Uterus (tissue), 4 donors: ENCODE results near the gene G2E3. TPM values are rescaled to one million over a fixed set of nuclear protein-coding genes. Genes with fewer than 3 reads are reported as not detected.
"Not testable (repeated sequence)": the region's sequence is repeated elsewhere in the genome, so short reads cannot be mapped to it uniquely, and the experiment has no call there.

ENCODE experiments used
- DNase-seq, 2 donors: peaks; one replicate each; pipeline ENCODE4 v3.0.0-alpha.2; 2019 to 2020
- H3K27ac ChIP-seq, 2 donors: fragments of 200-600 bp; sonication (generic); 1 replicate in 1 of 2; 2 replicates in 1 of 2; pipeline ENCODE4 v1.5.1; 2016 to 2018
- H3K27me3 ChIP-seq, 2 donors: fragments of 200-600 bp; sonication (generic); one replicate each; pipeline ENCODE4 v1.5.1; 2018 to 2019; ENCODE audit warnings: control low read depth in 1 of 2
- H3K36me3 ChIP-seq, 2 donors: fragments of 200-600 bp; sonication (generic); one replicate each; pipeline ENCODE4 v1.5.1; 2019; ENCODE audit warnings: control low read depth in 1 of 2
- H3K4me1 ChIP-seq, 2 donors: fragments of 200-600 bp; sonication (generic); one replicate each; pipeline ENCODE4 v1.5.1; 2018 to 2019; ENCODE audit warnings: control low read depth in 1 of 2
- H3K4me3 ChIP-seq, 2 donors: fragments of 200-600 bp; sonication (generic); 1 replicate in 1 of 2; 2 replicates in 1 of 2; pipeline ENCODE4 v1.5.1; 2018 to 2019; ENCODE audit warnings: mild to moderate bottlenecking in 1 of 2
- H3K9me3 ChIP-seq, 2 donors: fragments of 200-600 bp; sonication (generic); one replicate each; pipeline ENCODE4 v1.5.1; 2019; ENCODE audit warnings: control low read depth in 1 of 2
- POLR2A ChIP-seq, 2 donors: fragments of 450-650 bp; IDR thresholded peaks; one replicate each; pipeline ENCODE4 v1.6.1; 2016; ENCODE audit warnings: antibody characterized with exemption in 2 of 2, mild to moderate bottlenecking in 1 of 2, moderate library complexity in 1 of 2
- intact Hi-C: fragments of 100-400 bp; cut with DNase I; formaldehyde crosslinking; loops from one replicate; pipeline ENCODE4 v1.15.1; 2023; ENCODE audit warnings: low total_unique reads
- total RNA-seq, 4 donors: library from RNA; depleted of rRNA in 3 of 4; stranded (reverse); fragments of >200 nt in 3 of 4; gene quantifications; one replicate each; pipeline versions ENCODE4 v1.1.0 to v1.2.4, GENCODE V29; 2014 to 2023
- TF ChIP-seq, protein P1 (sequence below), 4 experiments: fragments of 200-600 bp in 2 of 4; fragments of 450-650 bp in 2 of 4; sonication (generic) in 2 of 4; IDR thresholded peaks; one replicate each; pipeline ENCODE4 v1.5.1; 2016 to 2019; ENCODE audit warnings: antibody characterized with exemption in 4 of 4, mild to moderate bottlenecking in 2 of 4, moderate library complexity in 1 of 4
- donor health status: DM: yes; HTN: yes; CAD: no.

Gene G2E3
- total RNA-seq, 4 donors from 2014 or later = 3.1 to 48.9 (median 17.5) TPM

DNA sequence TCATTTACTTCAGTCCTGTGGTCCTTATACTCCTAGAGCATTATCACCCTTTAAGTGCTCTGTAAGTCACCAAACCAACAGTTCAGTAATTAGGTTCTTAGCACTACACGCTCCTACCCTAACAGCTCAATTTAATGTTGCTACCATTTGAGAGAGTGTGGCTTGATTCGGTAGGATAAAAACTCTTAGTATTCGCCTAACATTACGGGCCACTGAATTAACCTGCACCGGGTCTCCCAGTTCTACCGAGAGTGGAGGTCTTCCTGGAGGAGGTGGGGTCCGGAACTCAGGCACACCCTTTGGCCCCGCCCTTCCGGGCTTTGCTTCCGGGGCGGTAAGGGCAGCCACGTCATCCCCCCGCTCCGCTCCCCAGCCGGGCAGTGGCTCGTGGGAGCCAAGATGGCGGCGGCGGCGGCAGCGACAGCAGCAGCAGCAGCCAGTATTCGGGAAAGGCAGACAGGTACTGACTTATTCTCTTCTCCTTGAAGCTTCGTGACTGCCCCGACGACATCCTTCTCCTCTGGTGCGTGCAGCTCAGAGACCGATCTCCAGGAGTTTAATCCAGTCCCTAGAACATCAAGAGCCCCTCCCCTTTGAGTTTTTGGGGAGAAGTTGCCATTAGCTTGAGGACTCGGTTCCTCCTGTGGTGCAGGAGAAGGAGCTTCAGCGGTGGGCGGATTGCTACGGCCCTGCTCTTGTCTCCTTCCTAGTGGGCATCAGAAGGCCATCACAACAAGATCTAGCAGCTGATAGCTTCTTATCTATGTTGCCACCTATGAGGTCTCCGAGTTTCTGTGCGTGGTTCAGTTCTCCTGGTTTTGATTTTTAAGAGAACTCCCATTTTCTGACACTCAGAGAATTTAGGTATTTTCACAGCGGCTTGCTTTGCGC is 63.2 kb downstream of the G2E3 start, which contains the start of gene SCFD1:
TSS of gene SCFD1 (plus strand) at position 380 of the 891 bp plus-strand sequence. CDS start at position 400, 20 bp downstream.
- Histone ChIP-seq H3K9me3 (no peaks in the 10 kb centered on the region), H3K4me3 (peak within 1 kb of the TSS; percentile 61 to 81), H3K27ac (peak within 1 kb of the TSS; percentile 83 to 84), H3K4me1 (no peaks in the 10 kb centered on the region), H3K36me3 (no peaks in the 10 kb centered on the region), H3K27me3 (no peaks in the 10 kb centered on the region)
- TF ChIP-seq, protein P1, sequence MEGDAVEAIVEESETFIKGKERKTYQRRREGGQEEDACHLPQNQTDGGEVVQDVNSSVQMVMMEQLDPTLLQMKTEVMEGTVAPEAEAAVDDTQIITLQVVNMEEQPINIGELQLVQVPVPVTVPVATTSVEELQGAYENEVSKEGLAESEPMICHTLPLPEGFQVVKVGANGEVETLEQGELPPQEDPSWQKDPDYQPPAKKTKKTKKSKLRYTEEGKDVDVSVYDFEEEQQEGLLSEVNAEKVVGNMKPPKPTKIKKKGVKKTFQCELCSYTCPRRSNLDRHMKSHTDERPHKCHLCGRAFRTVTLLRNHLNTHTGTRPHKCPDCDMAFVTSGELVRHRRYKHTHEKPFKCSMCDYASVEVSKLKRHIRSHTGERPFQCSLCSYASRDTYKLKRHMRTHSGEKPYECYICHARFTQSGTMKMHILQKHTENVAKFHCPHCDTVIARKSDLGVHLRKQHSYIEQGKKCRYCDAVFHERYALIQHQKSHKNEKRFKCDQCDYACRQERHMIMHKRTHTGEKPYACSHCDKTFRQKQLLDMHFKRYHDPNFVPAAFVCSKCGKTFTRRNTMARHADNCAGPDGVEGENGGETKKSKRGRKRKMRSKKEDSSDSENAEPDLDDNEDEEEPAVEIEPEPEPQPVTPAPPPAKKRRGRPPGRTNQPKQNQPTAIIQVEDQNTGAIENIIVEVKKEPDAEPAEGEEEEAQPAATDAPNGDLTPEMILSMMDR (IDR thresholded peaks at IDR 0.05) = no peak
- TF ChIP-seq POLR2A (IDR thresholded peaks at IDR 0.05) = peak; percentile 83 to 97
- DNase-seq = peak; percentile 90 to 93
- intact Hi-C loops = no loop called here

DNA sequence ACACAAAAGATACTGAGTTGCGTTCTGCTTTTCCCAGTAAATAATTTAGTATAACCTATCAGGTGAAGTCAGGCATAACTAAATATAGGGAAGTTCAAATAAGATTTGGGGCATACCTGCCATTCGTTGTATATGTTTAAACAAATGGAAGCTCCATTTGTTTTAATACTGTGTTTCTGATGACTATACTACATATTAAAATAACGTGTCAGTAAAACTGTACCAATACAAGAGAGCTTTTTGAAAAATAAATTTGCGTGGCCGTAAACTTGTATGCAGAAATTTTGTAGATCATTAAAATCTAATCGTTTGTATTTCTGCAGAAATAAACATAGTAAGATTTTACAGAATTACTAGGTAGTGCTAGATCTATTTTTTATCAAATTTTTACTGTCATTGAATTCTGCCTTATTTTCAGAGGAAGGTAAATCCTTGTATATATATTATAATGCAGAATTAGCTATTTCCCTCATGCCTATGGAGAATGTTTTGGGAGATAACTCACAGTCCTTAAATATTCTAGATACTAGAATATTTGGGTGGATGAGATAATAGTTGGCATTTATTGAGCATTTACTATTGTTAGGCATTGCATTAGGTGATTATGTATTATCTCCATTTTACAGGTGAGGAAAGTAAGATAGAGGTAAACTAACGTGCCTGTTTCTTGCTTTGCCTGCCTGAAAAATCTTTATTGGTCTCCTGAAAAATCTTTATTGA is 64.6 kb downstream of the G2E3 start:
- H3K27ac ChIP-seq = no peak overlapping the region
- TF ChIP-seq, protein P1 (IDR thresholded peaks at IDR 0.05) = no peak
- intact Hi-C loops = no loop called here
- H3K27me3 ChIP-seq = no peaks in the 10 kb centered on the region
- peak overlapping the region; percentile 61 to 81 for H3K4me3 ChIP-seq
- no peaks in the 10 kb centered on the region for H3K36me3 ChIP-seq
- no peak for DNase-seq
- H3K9me3 ChIP-seq = no peaks in the 10 kb centered on the region
- no peaks in the 10 kb centered on the region for H3K4me1 ChIP-seq

DNA sequence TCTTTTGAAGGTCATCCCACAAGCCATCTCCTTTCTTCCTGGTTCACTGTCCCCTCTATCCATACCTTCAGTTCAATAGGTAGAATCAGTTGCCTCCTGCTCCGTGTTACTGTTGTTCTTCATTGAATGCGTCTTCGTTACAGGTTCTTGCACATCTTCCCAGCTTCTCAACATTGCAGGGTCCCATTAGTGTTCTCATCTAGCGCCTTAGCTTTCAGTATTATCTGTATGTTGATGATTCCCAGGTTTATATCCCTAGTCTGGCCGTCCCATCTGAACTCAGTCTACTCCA is 65.1 kb downstream of the G2E3 start:
- Histone ChIP-seq H3K9me3 (no peaks in the 10 kb centered on the region), H3K4me3 (no peak overlapping the region), H3K27ac (no peak overlapping the region), H3K27me3 (no peaks in the 10 kb centered on the region), H3K4me1 (no peaks in the 10 kb centered on the region), H3K36me3 (no peaks in the 10 kb centered on the region)
- intact Hi-C loops = no loop called here
- TF ChIP-seq, protein P1 (IDR thresholded peaks at IDR 0.05) = no peak
- no peak for TF ChIP-seq POLR2A (IDR thresholded peaks at IDR 0.05)
- no peak for DNase-seq

DNA sequence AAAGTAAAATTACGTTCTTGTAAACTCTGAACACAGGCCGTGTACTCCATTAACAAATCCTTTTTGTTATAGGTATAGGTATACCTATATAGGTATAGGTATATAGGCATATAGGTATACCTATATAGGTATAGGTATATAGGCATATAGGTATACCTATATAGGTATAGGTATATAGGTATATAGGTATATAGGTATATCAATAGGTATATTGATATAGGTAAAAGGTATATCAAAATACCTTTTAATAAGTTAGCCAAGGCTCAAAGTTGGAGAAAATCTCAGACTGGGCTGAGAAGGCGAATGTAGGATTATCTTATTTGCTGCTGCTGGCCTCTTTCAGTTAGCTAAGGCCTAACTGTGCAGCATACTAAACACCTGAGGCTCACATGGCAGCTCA is 66.6 kb downstream of the G2E3 start:
- TF ChIP-seq, protein P1 (IDR thresholded peaks at IDR 0.05) = no peak
- TF ChIP-seq POLR2A (IDR thresholded peaks at IDR 0.05) = no peak
- no peak for DNase-seq
- Histone ChIP-seq H3K27me3 (no peaks in the 10 kb centered on the region), H3K36me3 (no peaks in the 10 kb centered on the region), H3K27ac (no peak overlapping the region), H3K4me1 (no peaks in the 10 kb centered on the region), H3K4me3 (no peak overlapping the region), H3K9me3 (no peaks in the 10 kb centered on the region)
- intact Hi-C loops = no loop called here

DNA sequence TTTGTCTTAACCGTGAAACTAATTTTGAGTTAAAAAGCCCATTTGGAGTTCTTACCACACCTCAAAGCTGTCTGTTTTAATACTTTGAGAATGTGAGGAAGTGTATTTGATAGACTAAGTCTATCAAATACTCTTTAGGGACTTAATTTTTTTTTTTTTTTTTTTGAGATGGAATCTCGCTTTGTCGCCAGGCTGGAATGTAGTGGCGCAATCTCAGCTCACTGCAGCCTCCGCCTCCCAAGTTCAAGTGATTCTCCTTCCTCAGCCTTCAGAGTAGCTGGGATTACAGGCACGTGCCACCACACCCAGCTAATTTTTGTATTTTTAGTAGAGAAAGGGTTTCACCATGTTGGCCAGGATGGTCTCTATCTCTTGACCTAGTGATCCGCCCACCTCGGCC is 70.5 kb downstream of the G2E3 start:
- H3K27ac ChIP-seq, H3K36me3 ChIP-seq, DNase-seq, H3K4me1 ChIP-seq, H3K4me3 ChIP-seq, H3K9me3 ChIP-seq, intact Hi-C loops, H3K27me3 ChIP-seq: not testable (repeated sequence)
